Keratinocyte (primary cell): ENCODE data around the gene POLA1. TPM values are rescaled to one million over a fixed set of nuclear protein-coding genes. Genes with fewer than 3 reads are reported as not detected.

ENCODE experiments used
- DNase-seq: peaks from one replicate; pipeline ENCODE4 v3.0.0-alpha.2; 2011; ENCODE audit warnings: low read depth, missing footprints, low spot score
- FAIRE-seq: peaks from 2 replicates; lab custom pipeline; 2011; peaks lifted over from hg19 to GRCh38; lab: Jason Lieb, UNC
- H2AFZ ChIP-seq: 2 replicates; pipeline ENCODE4 v1.6.0; 2012; ENCODE audit warnings: low read length, control low read depth, inconsistent platforms; ENCODE audit not compliant: control insufficient read depth
- H3K27ac ChIP-seq: 2 replicates; pipeline ENCODE4 v1.5.1; 2011; ENCODE audit warnings: low read length; ENCODE audit not compliant: control insufficient read depth, insufficient read depth
- H3K27me3 ChIP-seq: 3 replicates; pipeline ENCODE4 v1.6.0; 2011; ENCODE audit warnings: low read length; ENCODE audit not compliant: control insufficient read depth, insufficient read depth; ENCODE audit errors: extremely low read depth
- H3K36me3 ChIP-seq, 2 experiments: 2 replicates in 1 of 2; 3 replicates in 1 of 2; pipeline ENCODE4 v1.5.1; 2011; ENCODE audit warnings: low read length in 2 of 2, mild to moderate bottlenecking in 1 of 2; ENCODE audit not compliant: control insufficient read depth in 2 of 2, insufficient read depth in 2 of 2; ENCODE audit errors: extremely low read depth in 1 of 2
- H3K4me1 ChIP-seq: 3 replicates; pipeline ENCODE4 v1.5.1; 2011; ENCODE audit warnings: low read length; ENCODE audit not compliant: control insufficient read depth, insufficient read depth; ENCODE audit errors: extremely low read depth
- H3K4me2 ChIP-seq: 3 replicates; pipeline ENCODE4 v1.6.0; 2011; ENCODE audit warnings: low read depth, low read length; ENCODE audit not compliant: control insufficient read depth, insufficient read depth; ENCODE audit errors: extremely low read depth
- H3K4me3 ChIP-seq, 3 experiments: fragments of 200-600 bp in 1 of 3; sonication (generic) in 1 of 3; 2 replicates in 2 of 3; 3 replicates in 1 of 3; pipeline ENCODE4 v1.5.1; 2011 to 2016; ENCODE audit warnings: low read length in 3 of 3, mild to moderate bottlenecking in 3 of 3, control low read depth in 2 of 3, inconsistent platforms in 1 of 3, low read depth in 1 of 3, mixed read lengths in 1 of 3, mixed run types in 1 of 3, moderate library complexity in 1 of 3; ENCODE audit not compliant: control insufficient read depth in 2 of 3, insufficient read depth in 2 of 3; ENCODE audit errors: extremely low read depth in 1 of 3
- H3K79me2 ChIP-seq: 2 replicates; pipeline ENCODE4 v1.6.0; 2012; ENCODE audit warnings: low read length; ENCODE audit not compliant: control insufficient read depth, insufficient read depth
- H3K9ac ChIP-seq: 3 replicates; pipeline ENCODE4 v1.6.0; 2011; ENCODE audit warnings: low read length; ENCODE audit not compliant: control insufficient read depth, insufficient read depth; ENCODE audit errors: extremely low read depth
- H3K9me1 ChIP-seq: 3 replicates; pipeline ENCODE4 v1.6.0; 2011; ENCODE audit warnings: low read length; ENCODE audit not compliant: control insufficient read depth, insufficient read depth; ENCODE audit errors: extremely low read depth
- H3K9me3 ChIP-seq: 2 replicates; pipeline ENCODE4 v1.5.1; 2012; ENCODE audit warnings: low read depth, low read length; ENCODE audit not compliant: control insufficient read depth
- H4K20me1 ChIP-seq: 3 replicates; pipeline ENCODE4 v1.6.0; 2011; ENCODE audit warnings: low read length; ENCODE audit not compliant: control insufficient read depth, insufficient read depth; ENCODE audit errors: extremely low read depth
- CTCF ChIP-seq, 3 experiments: IDR thresholded peaks in 1 of 3; conservative IDR thresholded peaks in 1 of 3; optimal IDR thresholded peaks in 1 of 3; 2 replicates in 2 of 3; 3 replicates in 1 of 3; pipeline versions ENCODE3 to v1.5.1; 2011; ENCODE audit warnings: low read length in 3 of 3, mild to moderate bottlenecking in 3 of 3, moderate library complexity in 2 of 3, control low read depth in 1 of 3, inconsistent platforms in 1 of 3; ENCODE audit not compliant: insufficient read depth in 2 of 3; ENCODE audit errors: extremely low read depth in 1 of 3
- EZH2 ChIP-seq: IDR thresholded peaks from one replicate; pipeline ENCODE4 v1.6.1; 2012; ENCODE audit warnings: inconsistent platforms, mild to moderate bottlenecking, low read length, moderate library complexity
- dilution Hi-C: fragments of 300-500 bp; cut with MboI; formaldehyde crosslinking; loops from one replicate; pipeline ENCODE4 v1.7.0; 2020; ENCODE audit warnings: low sequenced_read_pairs; ENCODE audit not compliant: extremely low pct_ligation_motif_present
- polyA plus RNA-seq, 5 experiments: library from polyadenylated mRNA; depleted of rRNA in 3 of 5; stranded (reverse) in 3 of 5; stranded (forward) in 1 of 5; unstranded in 1 of 5; fragments of >200 nt; gene quantifications; 1 replicate in 1 of 5; 2 replicates in 3 of 5; 3 replicates in 1 of 5; pipeline versions ENCODE4 v1.2.1 to v1.2.3, GENCODE V29; 2011 to 2012; ENCODE audit warnings: missing spikeins in 2 of 5, low read depth in 1 of 5, low replicate concordance in 1 of 5

Gene POLA1
- polyA plus RNA-seq, 1 donor (not counting 4 experiments of a cell fraction or from before 2014, with no cell fraction given): 3.9 TPM

DNA sequence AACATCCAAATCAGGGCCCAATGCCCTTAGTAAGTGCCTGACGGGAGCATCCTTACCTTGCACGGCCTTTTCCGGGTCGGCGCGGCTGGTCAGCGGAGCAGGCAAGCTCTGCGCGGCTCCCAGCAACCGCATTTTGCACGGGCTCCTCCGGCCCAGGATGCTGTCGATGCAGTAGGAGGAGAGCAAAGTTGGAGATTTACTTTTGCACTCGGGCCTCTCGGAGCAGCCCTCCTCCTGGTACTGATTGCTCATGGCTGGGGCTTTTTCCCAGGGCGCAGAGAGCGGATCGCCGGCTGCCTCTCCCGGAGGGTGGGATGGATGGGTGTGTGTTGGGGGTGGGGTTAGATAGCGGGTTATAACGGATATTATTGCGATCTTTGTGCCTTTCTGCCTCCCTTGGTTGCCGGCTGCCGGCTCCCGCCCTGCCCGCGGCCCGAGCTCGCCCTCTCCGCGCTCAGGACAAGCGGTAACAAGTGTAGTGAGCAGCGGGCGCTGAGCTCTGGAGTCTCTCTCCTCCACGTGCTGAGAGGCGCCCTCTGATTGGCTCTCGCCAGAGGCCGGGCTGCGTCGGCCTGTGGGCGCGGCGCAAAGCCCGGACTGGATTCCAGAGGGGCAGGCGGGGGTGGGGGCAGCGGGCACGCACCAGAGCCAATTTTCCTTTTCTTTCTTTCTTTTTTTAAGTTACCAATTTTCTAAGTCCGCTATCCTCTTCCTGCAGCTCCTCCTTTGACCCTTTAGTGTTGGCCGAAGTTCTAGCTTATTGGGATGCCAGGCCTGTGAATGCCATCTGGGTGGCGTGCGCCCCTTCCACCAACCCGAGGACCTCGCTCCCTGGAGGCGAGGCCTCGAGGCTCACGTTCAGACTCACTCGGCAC lies 322.0 kb downstream of the POLA1 start, which contains the start of gene ARX:
ARX (minus strand) TSS at position 480 of the 875 bp plus-strand sequence; CDS start at position 252, 228 bp downstream.
- H3K9me1 ChIP-seq: no peaks in the 10 kb centered on the region
- no peaks in the 10 kb centered on the region for H3K36me3 ChIP-seq
- H3K27ac ChIP-seq: no peak within 1 kb of the TSS
- H3K9ac ChIP-seq: no peak within 1 kb of the TSS
- H3K27me3 ChIP-seq: peaks cover 87% of the 10 kb centered on the region
- no peak for DNase-seq
- TF ChIP-seq EZH2: peak; percentile 55
- no peak for TF ChIP-seq CTCF (optimal IDR thresholded peaks at IDR 0.05 in 1 of 3, IDR thresholded peaks at IDR 0.05 in 1 of 3, conservative IDR thresholded peaks at IDR 0.05 in 1 of 3; ENCODE audit: extremely low read depth in 1 of 3, insufficient read depth in 2 of 3, low read length in 3 of 3)
- no peaks in the 10 kb centered on the region for H3K9me3 ChIP-seq
- no peaks in the 10 kb centered on the region for H3K4me1 ChIP-seq
- dilution Hi-C loops: no loop called here
- no peak within 1 kb of the TSS for H3K4me2 ChIP-seq
- H3K4me3 ChIP-seq: no peak within 1 kb of the TSS
- no peak within 1 kb of the TSS for H2AFZ ChIP-seq
- H4K20me1 ChIP-seq: no peaks in the 10 kb centered on the region
- no peak for FAIRE-seq
- no peaks in the 10 kb centered on the region for H3K79me2 ChIP-seq

DNA sequence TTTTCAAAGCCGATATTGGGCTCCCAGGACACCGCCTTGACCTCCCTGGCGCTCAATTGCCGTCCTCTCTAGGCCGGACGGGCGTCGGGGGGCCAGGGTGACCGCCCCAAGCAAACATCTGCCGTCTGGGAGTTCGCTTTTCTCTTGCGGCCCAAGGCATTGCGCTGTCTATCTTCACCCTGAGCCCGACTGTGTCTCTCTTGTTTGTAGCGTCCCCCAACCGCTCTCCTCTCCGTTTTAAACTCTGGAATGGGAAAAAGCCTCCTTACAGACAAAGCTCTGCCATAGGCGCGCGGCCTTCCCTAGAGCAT lies 322.6 kb downstream of the POLA1 start:
- dilution Hi-C loops: no loop called here
- TF ChIP-seq CTCF (optimal IDR thresholded peaks at IDR 0.05 in 1 of 3, IDR thresholded peaks at IDR 0.05 in 1 of 3, conservative IDR thresholded peaks at IDR 0.05 in 1 of 3; ENCODE audit: extremely low read depth in 1 of 3, insufficient read depth in 2 of 3, low read length in 3 of 3): no peak
- no peak for TF ChIP-seq EZH2

More for the DNA sequence above, 322.6 kb downstream of the POLA1 start:
- Histone ChIP-seq H3K9me3 (no peaks in the 10 kb centered on the region), H3K4me1 (peaks cover 2% of the 10 kb centered on the region), H3K9ac (no peak overlapping the region), H2AFZ (no peak overlapping the region), H3K9me1 (no peaks in the 10 kb centered on the region), H3K4me2 (no peak overlapping the region), H3K27me3 (peaks cover 87% of the 10 kb centered on the region), H3K27ac (no peak overlapping the region), H3K79me2 (no peaks in the 10 kb centered on the region), H3K36me3 (no peaks in the 10 kb centered on the region), H4K20me1 (no peaks in the 10 kb centered on the region), H3K4me3 (no peak overlapping the region)
- no peak for DNase-seq
- FAIRE-seq: no peak
